DMS153 treated with DMSO at 0.1 percent for 48 hours (cell line): ENCODE results near the gene DHX16.
A peak's percentile ranks its signal among the peaks of the same experiment; 100 is the strongest.

ENCODE experiments used
- DNase-seq: peaks from one replicate; lab custom pipeline; 2025; ENCODE audit not compliant: unreplicated experiment; lab: John Stamatoyannopoulos, UW

DHX16 gene

DNA sequence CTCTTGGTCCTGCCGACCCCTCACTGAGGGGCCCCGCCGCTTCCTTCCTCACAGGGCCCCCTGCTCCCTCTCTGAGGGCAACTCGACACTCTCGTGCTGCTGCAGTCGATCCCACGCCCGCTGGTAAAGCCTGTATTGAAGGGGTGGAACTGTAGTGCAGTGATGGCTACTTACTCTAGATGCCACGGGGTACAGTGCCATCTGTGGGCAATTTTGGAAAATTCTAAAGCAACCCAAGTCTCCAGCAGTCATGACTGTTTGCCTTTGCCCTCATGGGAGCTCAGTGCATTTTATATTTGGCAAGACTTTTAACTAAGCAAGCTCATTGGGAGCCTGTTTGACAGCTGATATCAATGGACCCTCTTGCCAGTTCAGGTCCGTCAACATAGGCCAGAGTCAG is 32.3 kb downstream of the DHX16 start:
- no peak for DNase-seq

DNA sequence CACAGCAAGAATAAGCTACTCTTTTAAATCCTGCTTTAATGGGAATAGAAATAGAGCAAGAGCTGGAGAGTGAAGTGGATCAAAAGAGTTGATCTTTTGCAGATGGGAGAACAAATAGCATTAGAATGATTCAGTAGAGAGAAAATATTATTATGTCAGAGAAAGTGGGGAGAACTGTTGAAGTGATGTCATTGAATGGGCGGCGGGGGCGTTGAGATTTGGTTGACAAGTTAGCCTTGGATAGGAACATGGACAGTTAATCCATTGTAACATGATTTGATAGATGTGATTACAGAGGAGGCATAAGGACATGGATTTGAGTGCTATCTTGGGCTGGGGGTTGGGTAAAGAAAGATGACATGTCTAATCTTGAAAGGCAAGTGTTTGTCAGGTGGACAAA is 37.0 kb downstream of the DHX16 start:
- no peak for DNase-seq

DNA sequence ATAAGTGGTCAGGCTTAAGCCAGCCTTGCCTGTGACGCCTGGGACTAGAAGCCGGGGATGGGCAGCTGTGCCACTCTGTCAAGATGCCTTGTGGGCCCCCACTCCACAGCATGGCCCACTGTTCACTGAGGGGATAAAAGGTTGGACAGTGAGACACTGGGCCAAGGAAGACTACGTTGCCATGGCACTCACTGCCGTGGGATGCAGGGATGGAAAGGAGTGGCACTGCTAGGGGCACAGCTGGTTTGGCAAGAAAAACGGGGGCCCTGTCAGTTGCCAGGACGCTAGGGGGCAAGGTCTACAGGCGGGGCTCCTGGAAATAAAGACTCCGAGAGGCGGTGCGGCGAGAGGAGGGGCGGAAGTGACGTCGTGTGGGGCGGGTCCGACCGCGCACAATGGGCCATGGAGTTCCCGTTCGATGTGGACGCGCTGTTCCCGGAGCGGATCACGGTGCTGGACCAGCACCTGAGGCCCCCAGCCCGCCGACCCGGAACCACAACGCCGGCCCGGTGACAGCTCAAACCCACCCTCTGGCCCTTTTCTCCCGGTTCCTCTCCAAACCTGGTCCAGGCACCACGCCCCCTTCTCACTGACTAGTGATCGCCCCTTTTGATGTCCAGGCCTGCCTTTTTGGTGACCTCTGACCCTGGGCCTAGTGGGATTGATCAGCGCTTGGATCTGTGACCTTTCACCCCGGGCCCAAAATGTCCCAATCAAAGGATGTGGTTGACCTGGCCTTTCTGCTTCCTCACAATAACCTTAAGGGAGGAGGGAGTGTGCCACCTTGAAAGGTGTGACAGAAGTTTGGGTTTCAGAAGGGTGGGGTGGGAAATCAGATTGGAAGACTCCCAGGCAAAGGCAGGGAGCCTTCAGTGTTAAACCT is 46.1 kb downstream of the DHX16 start, which contains the start of gene ATAT1:
Gene ATAT1, plus strand, starts transcription at position 391 of the 883 bp plus-strand sequence.
- peak; percentile 52 for DNase-seq

GRCh38 chr6:30625511-30625910 is 47.3 kb downstream of the DHX16 start:
- DNase-seq, result no peak

GRCh38 chr6:30619561-30619960 is 53.2 kb downstream of the DHX16 start:
- no peak for DNase-seq

DNA sequence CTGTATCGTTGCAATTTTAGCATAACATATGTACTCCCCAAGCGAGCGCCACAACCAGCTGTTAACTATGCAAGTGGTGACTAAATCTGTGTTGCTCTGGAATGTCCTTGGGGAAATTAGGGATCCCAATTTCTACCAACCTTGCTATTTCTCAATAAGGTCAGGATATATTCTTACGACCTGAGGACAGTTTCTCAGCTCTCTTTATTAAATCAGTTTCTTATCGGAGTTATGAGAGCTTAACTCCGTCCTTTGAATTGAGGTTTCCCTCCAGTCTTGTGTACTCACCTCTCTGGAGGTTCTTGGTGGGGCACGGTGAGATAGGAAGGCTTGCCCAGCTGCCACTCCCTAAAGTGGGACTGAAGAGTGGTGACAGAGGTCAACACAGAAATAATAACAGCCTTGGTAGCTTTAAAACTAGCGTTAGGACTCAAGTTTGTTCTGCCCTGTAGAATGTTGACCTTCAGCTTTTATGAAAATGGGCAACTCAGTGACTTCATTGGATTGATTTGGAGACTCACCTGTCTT is 54.5 kb downstream of the DHX16 start:
- no peak for DNase-seq

GRCh38 chr6:30617565-30618269 is 55.1 kb downstream of the DHX16 start, which contains the start of gene MRPS18B:
Gene MRPS18B (plus strand): TSS chr6:30617840. CDS start chr6:30617866, 26 bp downstream.
- DNase-seq, result peak; percentile 98

GRCh38 chr6:30616811-30617564 is 55.8 kb downstream of the DHX16 start, which contains the start of gene PPP1R10:
Gene PPP1R10 (minus strand): TSS chr6:30617243. CDS start chr6:30609944, 7,299 bp downstream.
- DNase-seq, result peak; percentile 98

- DNase-seq, result peak; percentile 53
Observed at GRCh38 chr6:30615958-30616810, 56.6 kb downstream of the DHX16 start.

GRCh38 chr6:30615219-30615957 is 57.4 kb downstream of the DHX16 start:
- peak; percentile 65 for DNase-seq

- DNase-seq, result peak; percentile 86
Observed at GRCh38 chr6:30614843-30615218, 58.0 kb downstream of the DHX16 start.

DNA sequence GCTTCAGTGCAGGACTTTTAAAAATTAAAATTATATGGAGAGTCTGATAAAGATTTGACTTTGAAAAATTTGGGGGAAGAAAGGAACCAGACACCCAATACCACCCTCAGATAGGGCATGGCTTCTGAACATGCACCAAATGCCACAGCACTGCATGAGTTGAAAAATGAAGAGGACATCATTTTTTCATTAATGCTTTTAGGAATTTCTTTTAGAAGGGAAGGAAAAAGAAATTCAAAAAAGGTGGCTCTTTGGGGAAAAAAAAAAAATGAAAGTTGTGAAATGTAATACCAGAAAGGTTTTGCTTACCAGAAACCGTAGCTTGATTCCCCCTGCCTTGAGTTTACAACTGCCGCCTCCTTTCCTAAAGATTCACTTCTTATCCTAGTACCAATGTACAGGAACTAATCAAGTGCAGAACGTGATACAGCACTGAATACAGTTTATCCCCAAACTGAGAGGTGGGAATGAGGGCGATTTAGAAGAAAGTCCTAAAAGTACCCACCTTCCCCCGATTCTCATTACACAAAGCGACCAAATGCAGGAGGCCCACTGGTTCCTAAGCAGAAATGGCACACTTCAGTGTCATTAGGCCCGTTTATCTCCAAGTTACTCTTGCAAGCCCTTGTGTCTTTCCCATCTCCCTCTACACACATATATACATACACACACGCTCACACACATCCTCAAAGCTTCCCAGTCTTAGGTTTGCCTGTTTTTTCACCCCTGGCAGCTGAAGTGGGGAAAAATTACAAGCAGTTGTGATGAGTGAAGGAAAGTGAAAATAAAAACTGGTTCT is 58.6 kb downstream of the DHX16 start:
- DNase-seq, result peak; percentile 52

DNA sequence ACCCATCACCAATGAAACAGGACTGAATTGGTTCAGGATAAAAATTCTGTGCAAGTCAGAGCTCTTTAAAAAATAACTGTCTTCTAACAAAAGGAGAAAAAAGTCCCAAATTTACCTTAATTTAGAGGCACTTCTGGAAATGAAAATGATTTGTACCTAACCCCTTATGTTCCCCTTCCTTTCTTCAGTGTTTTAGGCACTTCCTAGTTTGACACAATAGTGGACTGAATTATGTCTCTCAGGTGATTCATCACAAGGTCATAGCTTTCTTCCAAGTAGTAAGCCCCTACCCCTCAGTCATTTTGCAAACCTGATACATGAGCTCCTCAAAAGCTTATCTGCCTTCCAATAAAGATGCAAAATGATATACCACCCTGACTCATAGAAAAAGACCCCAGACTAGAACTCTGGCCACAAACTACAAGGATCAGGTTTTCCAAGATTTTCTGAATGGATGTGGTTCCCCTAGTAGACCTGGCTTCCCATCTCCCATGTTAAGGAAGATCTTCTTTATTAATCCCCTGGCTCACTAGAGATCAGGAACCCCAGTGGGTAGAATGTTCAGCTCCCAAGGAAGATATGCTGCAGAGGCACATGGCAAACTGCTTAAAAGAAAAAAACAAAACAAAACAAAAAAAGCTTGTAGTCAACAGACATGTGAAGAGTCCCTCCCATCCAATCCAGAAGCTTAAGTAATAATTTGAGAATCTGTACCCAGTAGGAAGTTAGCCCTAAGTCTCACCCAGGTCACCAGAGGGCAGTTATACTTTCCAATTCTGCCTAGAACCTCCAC is 59.4 kb downstream of the DHX16 start:
- no peak for DNase-seq

DNA sequence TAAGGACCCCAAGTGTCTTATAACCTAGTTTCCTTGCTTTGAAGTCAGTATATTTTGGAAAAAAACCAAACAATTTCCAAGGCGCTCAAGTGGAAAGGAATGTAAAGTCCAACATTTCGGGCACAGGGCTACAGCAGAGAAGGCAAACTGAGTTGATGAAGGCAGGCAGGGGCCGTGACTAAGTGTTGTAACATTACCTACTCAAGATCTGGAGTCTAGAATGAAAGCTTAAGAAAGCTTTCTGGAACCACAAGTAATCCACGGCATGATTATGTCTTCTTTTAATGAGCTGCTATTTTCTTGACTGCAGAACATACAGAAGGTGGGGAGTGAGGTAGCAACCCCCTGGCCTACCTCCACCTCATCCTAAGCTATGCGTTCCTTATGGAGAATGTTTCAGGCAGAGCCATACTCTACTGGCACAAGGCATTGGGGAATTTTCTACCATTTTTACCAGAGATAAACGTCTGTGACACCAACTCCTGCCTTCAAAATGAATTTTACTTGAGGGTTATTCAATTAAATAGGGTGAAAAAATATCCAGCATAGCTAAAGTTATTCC is 60.0 kb downstream of the DHX16 start:
- no peak for DNase-seq

DNA sequence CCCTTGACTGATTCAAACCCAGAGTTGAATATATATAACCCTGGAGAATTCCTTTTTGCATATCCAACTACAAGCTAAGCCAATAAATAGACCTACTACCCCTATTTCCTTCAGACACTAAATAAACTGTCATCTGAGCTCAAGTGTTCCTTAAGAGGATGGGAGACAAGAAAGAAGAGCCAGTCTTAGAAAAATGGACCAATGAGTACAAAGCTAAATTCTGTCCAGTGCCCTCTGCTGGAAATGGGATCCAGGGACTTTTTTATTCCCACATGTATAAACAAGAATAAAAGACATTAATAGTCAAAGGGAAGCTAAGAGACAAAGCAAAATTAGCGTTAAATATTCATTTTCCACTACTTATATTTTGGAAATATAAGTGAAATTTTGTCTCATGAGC is 60.6 kb downstream of the DHX16 start:
- DNase-seq, result no peak

DNA sequence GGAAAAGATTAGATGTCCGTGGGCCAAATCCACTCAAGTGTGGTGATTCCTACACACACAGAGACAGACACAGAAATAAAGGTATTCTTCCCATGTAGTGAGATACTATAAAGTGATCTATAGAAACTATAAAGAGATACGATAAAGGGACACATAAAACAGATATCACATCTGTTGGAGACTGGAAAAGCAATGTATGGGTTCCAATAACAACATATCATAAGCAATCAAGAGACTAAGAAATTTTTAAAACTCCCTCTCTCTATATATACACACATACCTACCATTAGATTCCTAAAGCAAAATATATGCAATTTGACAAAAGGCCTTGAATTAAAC is 61.0 kb downstream of the DHX16 start:
- DNase-seq, result no peak

DNA sequence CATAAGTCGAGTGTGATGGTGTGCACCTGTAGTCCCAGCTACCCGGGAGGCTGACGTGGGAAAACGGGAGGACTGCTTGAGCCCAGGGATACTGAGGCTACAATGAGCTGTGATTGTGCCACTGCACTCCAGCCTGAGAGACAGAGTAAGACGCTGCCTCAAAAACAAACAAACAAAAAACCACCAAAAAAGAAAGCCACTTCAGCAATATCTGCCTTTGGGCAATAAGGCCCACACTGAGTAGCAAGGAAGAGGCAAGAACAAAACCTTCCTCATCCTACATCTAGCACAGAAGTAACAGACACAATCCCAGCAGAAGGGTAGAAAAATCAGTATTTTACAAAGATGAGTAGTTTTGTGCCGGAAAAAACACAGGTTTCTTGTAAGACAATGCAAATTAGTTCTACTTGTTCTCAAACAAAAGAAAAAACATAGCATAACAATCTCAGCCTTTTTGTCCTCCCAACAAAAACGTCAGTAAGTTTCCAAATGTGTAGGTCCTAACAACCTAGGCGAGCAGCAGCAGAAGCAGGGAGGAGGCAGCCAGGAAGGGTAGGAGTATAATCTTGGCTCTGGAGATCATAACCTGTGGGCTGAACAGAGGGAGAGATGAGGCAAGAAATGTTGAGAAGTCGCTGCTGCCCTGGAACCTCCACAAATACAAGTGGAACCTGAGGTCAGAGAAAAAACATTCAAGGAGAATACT is 61.5 kb downstream of the DHX16 start:
- DNase-seq, result no peak
